Mucosa of descending colon (tissue), 3 donors: Measurements from ENCODE around the gene PADI3. TPM values are rescaled to one million over a fixed set of nuclear protein-coding genes. Genes with fewer than 3 reads are reported as not detected.
"Not testable (repeated sequence)": the region's sequence is repeated elsewhere in the genome, so short reads cannot be mapped to it uniquely, and the experiment has no call there.

Source experiments
- ATAC-seq: fragments of 200-7000 bp; cut with Tn5 transposase; one replicate; pipeline ENCODE4 v1.9.1; 2020; ENCODE audit warnings: mild to moderate bottlenecking, moderate library complexity
- DNase-seq, 3 donors: peaks; one replicate each; pipeline ENCODE4 v3.0.0-alpha.2; 2020
- H3K36me3 ChIP-seq: fragments of 200-600 bp; one replicate; pipeline ENCODE4 v1.8.0; 2021; ENCODE audit warnings: low read depth, mild to moderate bottlenecking
- H3K4me1 ChIP-seq: fragments of 200-600 bp; one replicate; pipeline ENCODE4 v1.8.0; 2021; ENCODE audit warnings: low read depth, mild to moderate bottlenecking
- H3K4me3 ChIP-seq: fragments of 200-600 bp; one replicate; pipeline ENCODE4 v1.8.0; 2021; ENCODE audit warnings: mild to moderate bottlenecking
- H3K9me3 ChIP-seq: fragments of 200-600 bp; one replicate; pipeline ENCODE4 v1.8.0; 2021; ENCODE audit warnings: mild to moderate bottlenecking
- CTCF ChIP-seq: fragments of 200-600 bp; IDR thresholded peaks from one replicate; pipeline ENCODE4 v1.8.0; 2022; ENCODE audit warnings: antibody characterized with exemption, mild to moderate bottlenecking
- intact Hi-C, 2 donors: fragments of 100-400 bp; cut with DNase I in 1 of 2; cut with micrococcal nuclease in 1 of 2; formaldehyde crosslinking; loops; one replicate each; pipeline versions ENCODE4 v1.11.0 to v1.11.1; 2022; cut with DNase I, micrococcal nuclease
- total RNA-seq, 3 donors: library from RNA; stranded (reverse); fragmentation: NEBNext Ultra II Directional in 2 of 3; extraction: Animal tissue kit (Norgen Biotek cat#: 25700) in 2 of 3; gene quantifications; one replicate each; pipeline versions ENCODE4 v1.2.1 to v1.2.4, GENCODE V29; 2021 to 2023
- donor health status: DM: no; HTN: no; CAD: no; lungs with moderate emphysema.
- donor health status: DM: no; HTN: no; CAD: no.
- donor health status: DM: no; HTN: yes; CAD: no.

PADI3 gene
- total RNA-seq, 3 donors from 2014 or later: 0.09 to 0.17 TPM; not detected in 1

- intact Hi-C loops: no loop called here
- DNase-seq (no peak), ATAC-seq (peak; percentile 13)
- H3K9me3 ChIP-seq: no peaks in the 10 kb centered on the region
- no peaks in the 10 kb centered on the region for H3K36me3 ChIP-seq
- no peak overlapping the region for H3K4me3 ChIP-seq
- peaks cover 4% of the 10 kb centered on the region for H3K4me1 ChIP-seq
- TF ChIP-seq CTCF: no peak
Observed at GRCh38 chr1:17318262-17318661, 69.4 kb downstream of the PADI3 start.

- Histone ChIP-seq H3K9me3 (no peaks in the 10 kb centered on the region), H3K4me3 (no peak overlapping the region), H3K36me3 (no peaks in the 10 kb centered on the region), H3K4me1 (peaks cover 4% of the 10 kb centered on the region)
- DNase-seq (no peak), ATAC-seq (no peak)
- intact Hi-C loops: no loop called here
- TF ChIP-seq CTCF: no peak
Observed at GRCh38 chr1:17319561-17320350, 70.9 kb downstream of the PADI3 start.

GRCh38 chr1:17321857-17322390, 73.0 kb downstream of the PADI3 start:
- H3K4me1 ChIP-seq, H3K9me3 ChIP-seq, H3K36me3 ChIP-seq, intact Hi-C loops, H3K4me3 ChIP-seq: not testable (repeated sequence)
- DNase-seq: peak in 2 of 3 donors; percentile 58 to 83
- peak; percentile 98 for ATAC-seq

- no peak overlapping the region for H3K4me3 ChIP-seq
- no peaks in the 10 kb centered on the region for H3K36me3 ChIP-seq
- no peaks in the 10 kb centered on the region for H3K4me1 ChIP-seq
- no peak for ATAC-seq
- no peak for DNase-seq
- intact Hi-C loops: no loop called here
- H3K9me3 ChIP-seq: no peaks in the 10 kb centered on the region
- TF ChIP-seq CTCF: no peak
Observed at GRCh38 chr1:17328855-17329254, 80.0 kb downstream of the PADI3 start.

- ATAC-seq (no peak), DNase-seq (no peak)
- intact Hi-C loops: no loop called here
- no peak overlapping the region for H3K4me3 ChIP-seq
- H3K9me3 ChIP-seq: no peaks in the 10 kb centered on the region
- H3K4me1 ChIP-seq: no peaks in the 10 kb centered on the region
- TF ChIP-seq CTCF: no peak
- no peaks in the 10 kb centered on the region for H3K36me3 ChIP-seq
Observed at GRCh38 chr1:17329610-17330009, 80.7 kb downstream of the PADI3 start.

GRCh38 chr1:17330856-17331255, 82.0 kb downstream of the PADI3 start:
- Histone ChIP-seq H3K36me3 (no peaks in the 10 kb centered on the region), H3K4me1 (no peaks in the 10 kb centered on the region), H3K9me3 (no peaks in the 10 kb centered on the region), H3K4me3 (no peak overlapping the region)
- ATAC-seq (no peak), DNase-seq (no peak)
- no peak for TF ChIP-seq CTCF
- intact Hi-C loops: no loop called here
